Ishikawa (cell line): ENCODE results near the gene NRG3.

ENCODE experiments used
- EP300 ChIP-seq: IDR thresholded peaks from 2 replicates; pipeline ENCODE4 v1.6.1; 2012; ENCODE audit warnings: borderline replicate concordance
- FOXM1 ChIP-seq: IDR thresholded peaks from 2 replicates; pipeline ENCODE4 v1.6.1; 2012; ENCODE audit warnings: low read depth, borderline replicate concordance
- NFIC ChIP-seq: IDR thresholded peaks from 2 replicates; pipeline ENCODE4 v1.6.1; 2012
- RAD21 ChIP-seq: IDR thresholded peaks from 2 replicates; pipeline ENCODE4 v1.6.1; 2012; ENCODE audit warnings: low read depth
- TAF1 ChIP-seq: IDR thresholded peaks from 2 replicates; pipeline ENCODE4 v1.6.1; 2012; ENCODE audit warnings: low read depth, mild to moderate bottlenecking
- TF ChIP-seq, protein P1 (sequence below): IDR thresholded peaks from 2 replicates; pipeline ENCODE4 v1.6.1; 2012; ENCODE audit warnings: low read depth, mild to moderate bottlenecking

DNA sequence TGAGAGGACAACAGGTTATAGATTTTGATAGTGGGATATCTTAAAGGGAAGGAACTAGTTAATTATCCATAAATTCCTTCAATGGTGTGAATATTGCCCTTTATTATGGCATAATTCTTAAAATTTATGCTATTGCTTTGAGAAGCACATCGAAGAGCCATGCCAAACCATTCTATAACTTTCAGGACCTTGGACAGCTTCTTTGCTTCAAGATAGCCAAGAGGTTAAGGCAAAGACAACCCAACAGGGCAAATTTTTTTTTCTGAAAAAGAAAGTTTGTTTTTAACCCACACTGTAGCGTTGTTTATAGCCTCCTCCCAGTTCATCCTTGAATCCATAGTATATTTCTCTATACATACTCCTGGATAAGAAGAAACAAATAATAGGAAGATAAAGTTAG lies 103.2 kb downstream of the NRG3 start:
- TF ChIP-seq RAD21 (no peak), TAF1 (no peak), FOXM1 (no peak), NFIC (no peak), EP300 (no peak)
- TF ChIP-seq, protein P1, sequence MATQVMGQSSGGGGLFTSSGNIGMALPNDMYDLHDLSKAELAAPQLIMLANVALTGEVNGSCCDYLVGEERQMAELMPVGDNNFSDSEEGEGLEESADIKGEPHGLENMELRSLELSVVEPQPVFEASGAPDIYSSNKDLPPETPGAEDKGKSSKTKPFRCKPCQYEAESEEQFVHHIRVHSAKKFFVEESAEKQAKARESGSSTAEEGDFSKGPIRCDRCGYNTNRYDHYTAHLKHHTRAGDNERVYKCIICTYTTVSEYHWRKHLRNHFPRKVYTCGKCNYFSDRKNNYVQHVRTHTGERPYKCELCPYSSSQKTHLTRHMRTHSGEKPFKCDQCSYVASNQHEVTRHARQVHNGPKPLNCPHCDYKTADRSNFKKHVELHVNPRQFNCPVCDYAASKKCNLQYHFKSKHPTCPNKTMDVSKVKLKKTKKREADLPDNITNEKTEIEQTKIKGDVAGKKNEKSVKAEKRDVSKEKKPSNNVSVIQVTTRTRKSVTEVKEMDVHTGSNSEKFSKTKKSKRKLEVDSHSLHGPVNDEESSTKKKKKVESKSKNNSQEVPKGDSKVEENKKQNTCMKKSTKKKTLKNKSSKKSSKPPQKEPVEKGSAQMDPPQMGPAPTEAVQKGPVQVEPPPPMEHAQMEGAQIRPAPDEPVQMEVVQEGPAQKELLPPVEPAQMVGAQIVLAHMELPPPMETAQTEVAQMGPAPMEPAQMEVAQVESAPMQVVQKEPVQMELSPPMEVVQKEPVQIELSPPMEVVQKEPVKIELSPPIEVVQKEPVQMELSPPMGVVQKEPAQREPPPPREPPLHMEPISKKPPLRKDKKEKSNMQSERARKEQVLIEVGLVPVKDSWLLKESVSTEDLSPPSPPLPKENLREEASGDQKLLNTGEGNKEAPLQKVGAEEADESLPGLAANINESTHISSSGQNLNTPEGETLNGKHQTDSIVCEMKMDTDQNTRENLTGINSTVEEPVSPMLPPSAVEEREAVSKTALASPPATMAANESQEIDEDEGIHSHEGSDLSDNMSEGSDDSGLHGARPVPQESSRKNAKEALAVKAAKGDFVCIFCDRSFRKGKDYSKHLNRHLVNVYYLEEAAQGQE: peak; percentile 85
